Neuronal stem cell (in vitro differentiated cells): ENCODE measurements around the gene GLYR1.

ENCODE experiments used
- DNase-seq: peaks from one replicate; pipeline ENCODE4 v3.0.0-alpha.2; 2013; ENCODE audit warnings: low spot score
- H2AFZ ChIP-seq: one replicate; pipeline ENCODE4 v1.6.1; 2013; ENCODE audit warnings: mild to moderate bottlenecking, low read length, inconsistent platforms
- H2AK5ac ChIP-seq: 2 replicates; pipeline ENCODE4 v1.6.1; 2013; ENCODE audit warnings: low read depth, mild to moderate bottlenecking, inconsistent platforms, low read length, moderate library complexity, mixed read lengths
- H2BK120ac ChIP-seq: 2 replicates; pipeline ENCODE4 v1.6.1; 2013; ENCODE audit warnings: low read depth, mild to moderate bottlenecking, inconsistent platforms, low read length, moderate library complexity, mixed read lengths
- H2BK12ac ChIP-seq: one replicate; pipeline ENCODE4 v1.6.1; 2013; ENCODE audit warnings: low read length, inconsistent platforms
- H2BK15ac ChIP-seq: 2 replicates; pipeline ENCODE4 v1.6.1; 2013; ENCODE audit warnings: mild to moderate bottlenecking, low read length, inconsistent platforms, mixed read lengths
- H2BK5ac ChIP-seq: one replicate; pipeline ENCODE4 v1.6.1; 2013; ENCODE audit warnings: inconsistent platforms, mild to moderate bottlenecking, low read length, moderate library complexity
- H3K14ac ChIP-seq: one replicate; pipeline ENCODE4 v1.6.1; 2013; ENCODE audit warnings: low read length, inconsistent platforms
- H3K18ac ChIP-seq: 2 replicates; pipeline ENCODE4 v1.6.1; 2013; ENCODE audit warnings: low read length, inconsistent platforms
- H3K23ac ChIP-seq: 2 replicates; pipeline ENCODE4 v1.6.1; 2013; ENCODE audit warnings: low read depth, mild to moderate bottlenecking, mixed read lengths, low read length, inconsistent platforms; ENCODE audit not compliant: poor library complexity
- H3K27ac ChIP-seq: replicated peaks from 3 replicates; pipeline ENCODE4 v1.5.1; 2013; ENCODE audit warnings: low read length, inconsistent platforms
- H3K27me3 ChIP-seq, 3 experiments: 2 replicates each; pipeline ENCODE4 v1.6.1; 2013; ENCODE audit warnings: low read length in 3 of 3, mild to moderate bottlenecking in 2 of 3, inconsistent platforms in 1 of 3, low read depth in 1 of 3, mixed read lengths in 1 of 3, moderate library complexity in 1 of 3; ENCODE audit not compliant: control insufficient read depth in 3 of 3, insufficient read depth in 3 of 3
- H3K36me3 ChIP-seq, 2 donors: replicated peaks in 1 of 2; 2 replicates each; pipeline ENCODE4 v1.6.1; 2013; ENCODE audit warnings: low read length in 2 of 2; ENCODE audit not compliant: control insufficient read depth in 2 of 2, insufficient read depth in 2 of 2
- H3K4ac ChIP-seq: 2 replicates; pipeline ENCODE4 v1.6.1; 2013; ENCODE audit warnings: inconsistent platforms, mild to moderate bottlenecking, low read length, moderate library complexity
- H3K4me1 ChIP-seq, 2 donors: 1 replicate in 1 of 2; 2 replicates in 1 of 2; pipeline ENCODE4 v1.6.1; 2013; ENCODE audit warnings: low read length in 2 of 2, low read depth in 1 of 2; ENCODE audit not compliant: control insufficient read depth in 2 of 2, insufficient read depth in 1 of 2
- H3K4me2 ChIP-seq: one replicate; pipeline ENCODE4 v1.6.1; 2013; ENCODE audit warnings: mild to moderate bottlenecking, low read length, inconsistent platforms; ENCODE audit not compliant: insufficient read depth, poor library complexity, severe bottlenecking
- H3K4me3 ChIP-seq, 2 donors: 2 replicates each; pipeline ENCODE4 v1.5.1; 2013; ENCODE audit warnings: low read length in 2 of 2, mild to moderate bottlenecking in 2 of 2, inconsistent platforms in 1 of 2, moderate library complexity in 1 of 2
- H3K79me1 ChIP-seq: one replicate; pipeline ENCODE4 v1.6.1; 2013; ENCODE audit warnings: low read depth, mild to moderate bottlenecking, inconsistent platforms, low read length, moderate library complexity
- H3K9ac ChIP-seq: one replicate; pipeline ENCODE4 v1.6.1; 2013; ENCODE audit warnings: mild to moderate bottlenecking, low read depth, low read length, inconsistent platforms; ENCODE audit not compliant: poor library complexity
- H3K9me3 ChIP-seq, 2 donors: replicated peaks in 1 of 2; 2 replicates each; pipeline versions ENCODE3 to v1.6.1; 2013; ENCODE audit warnings: low read length in 2 of 2, mild to moderate bottlenecking in 2 of 2, inconsistent platforms in 1 of 2, low read depth in 1 of 2, mixed read lengths in 1 of 2, moderate library complexity in 1 of 2; ENCODE audit not compliant: control insufficient read depth in 2 of 2, insufficient read depth in 1 of 2
- H4K8ac ChIP-seq: one replicate; pipeline ENCODE4 v1.6.1; 2013; ENCODE audit warnings: low read depth, mild to moderate bottlenecking, inconsistent platforms, low read length, moderate library complexity
- H4K91ac ChIP-seq: one replicate; pipeline ENCODE4 v1.6.1; 2013; ENCODE audit warnings: low read length, low read depth, mild to moderate bottlenecking, inconsistent platforms; ENCODE audit not compliant: poor library complexity
- WGBS, 2 donors: extraction: QIAGEN DNeasy Blood & Tissue Kit; methylation state at CpG; one replicate each; pipeline ENCODE4 v1.1.7; 2013; ENCODE audit warnings: missing lambda C conversion rate in 2 of 2, mixed read lengths in 1 of 2; ENCODE audit not compliant: insufficient read length in 2 of 2, insufficient replicate concordance in 1 of 2; ENCODE audit errors: extremely low coverage in 2 of 2; 5-methylcytosine and 5-hydroxymethylcytosine counted together

GLYR1 gene

GRCh38 chr16:4832698-4833343 lies 14.3 kb downstream of the GLYR1 start:
- no peak overlapping the region for H2AK5ac ChIP-seq
- H4K91ac ChIP-seq: no peak overlapping the region
- H3K4me3 ChIP-seq: no peak overlapping the region
- no peak overlapping the region for H2BK120ac ChIP-seq
- H3K27ac ChIP-seq: no peak overlapping the region
- no peak overlapping the region for H3K9ac ChIP-seq
- peaks cover 0 to 1% of the 10 kb centered on the region in 2 donors for H3K9me3 ChIP-seq
- no peak overlapping the region for H3K4me2 ChIP-seq
- WGBS, 2 donors: no CpG with 5 or more reads among the region's 6 CpGs
- no peak overlapping the region for H2BK12ac ChIP-seq
- H3K27me3 ChIP-seq: no peaks in the 10 kb centered on the region
- H3K4ac ChIP-seq: no peak overlapping the region
- peaks cover 3% of the 10 kb centered on the region for H3K79me1 ChIP-seq
- H2AFZ ChIP-seq: no peak overlapping the region
- DNase-seq: no peak
- no peak overlapping the region for H2BK15ac ChIP-seq
- no peak overlapping the region for H4K8ac ChIP-seq
- H2BK5ac ChIP-seq: no peak overlapping the region
- no peak overlapping the region for H3K14ac ChIP-seq
- no peaks in the 10 kb centered on the region for H3K4me1 ChIP-seq
- H3K18ac ChIP-seq: no peak overlapping the region
- no peak overlapping the region for H3K23ac ChIP-seq
- peaks cover 49 to 93% of the 10 kb centered on the region in 2 donors for H3K36me3 ChIP-seq

- no peak overlapping the region for H3K9ac ChIP-seq
- H3K79me1 ChIP-seq: peaks cover 3% of the 10 kb centered on the region
- H3K14ac ChIP-seq: no peak overlapping the region
- H2BK15ac ChIP-seq: no peak overlapping the region
- H2BK120ac ChIP-seq: no peak overlapping the region
- H3K9me3 ChIP-seq: peaks cover 0 to 1% of the 10 kb centered on the region in 2 donors
- no peaks in the 10 kb centered on the region for H3K27me3 ChIP-seq
- H4K8ac ChIP-seq: no peak overlapping the region
- no peak overlapping the region for H2BK12ac ChIP-seq
- H3K4me3 ChIP-seq: no peak overlapping the region
- H3K4me1 ChIP-seq: no peaks in the 10 kb centered on the region
- no peak overlapping the region for H3K27ac ChIP-seq
- no peak overlapping the region for H2AK5ac ChIP-seq
- H4K91ac ChIP-seq: no peak overlapping the region
- H3K36me3 ChIP-seq: peaks cover 51 to 94% of the 10 kb centered on the region in 2 donors
- WGBS, 2 donors: no CpG with 5 or more reads among the region's 8 CpGs
- H3K4me2 ChIP-seq: no peak overlapping the region
- H3K23ac ChIP-seq: no peak overlapping the region
- no peak for DNase-seq
- H3K4ac ChIP-seq: no peak overlapping the region
- no peak overlapping the region for H2AFZ ChIP-seq
- no peak overlapping the region for H3K18ac ChIP-seq
- H2BK5ac ChIP-seq: no peak overlapping the region
Observed at GRCh38 chr16:4831616-4832015, 15.5 kb downstream of the GLYR1 start.

GRCh38 chr16:4830408-4830807 lies 16.7 kb downstream of the GLYR1 start:
- DNase-seq: no peak
- Histone ChIP-seq H2BK120ac (no peak overlapping the region), H4K8ac (no peak overlapping the region), H2BK15ac (no peak overlapping the region), H2BK12ac (no peak overlapping the region), H3K36me3 (peaks cover 51 to 93% of the 10 kb centered on the region in 2 donors), H3K4me3 (no peak overlapping the region), H3K9ac (no peak overlapping the region), H2AFZ (no peak overlapping the region), H3K4me2 (no peak overlapping the region), H4K91ac (no peak overlapping the region), H3K4ac (no peak overlapping the region), H3K18ac (no peak overlapping the region), H3K27me3 (no peaks in the 10 kb centered on the region), H2AK5ac (no peak overlapping the region), H2BK5ac (no peak overlapping the region), H3K9me3 (peaks cover 0 to 1% of the 10 kb centered on the region in 2 donors), H3K14ac (no peak overlapping the region), H3K27ac (no peak overlapping the region), H3K79me1 (peaks cover 3% of the 10 kb centered on the region), H3K4me1 (no peaks in the 10 kb centered on the region), H3K23ac (no peak overlapping the region)
- no CpG with 5 or more reads among the region's 7 CpGs for WGBS, 2 donors

GRCh38 chr16:4828567-4829321 lies 18.3 kb downstream of the GLYR1 start:
- Histone ChIP-seq H3K79me1 (no peaks in the 10 kb centered on the region), H2BK15ac (no peak overlapping the region), H3K4ac (no peak overlapping the region), H2AFZ (no peak overlapping the region), H3K14ac (no peak overlapping the region), H4K8ac (no peak overlapping the region), H2BK5ac (no peak overlapping the region), H3K4me1 (no peaks in the 10 kb centered on the region), H3K9me3 (peaks cover 0 to 1% of the 10 kb centered on the region in 2 donors), H2AK5ac (no peak overlapping the region), H3K23ac (no peak overlapping the region), H2BK12ac (no peak overlapping the region), H2BK120ac (no peak overlapping the region), H3K27me3 (no peaks in the 10 kb centered on the region), H3K9ac (no peak overlapping the region), H3K36me3 (peaks cover 58 to 94% of the 10 kb centered on the region in 2 donors), H3K27ac (no peak overlapping the region), H4K91ac (no peak overlapping the region), H3K4me2 (no peak overlapping the region), H3K18ac (no peak overlapping the region), H3K4me3 (no peak overlapping the region)
- no CpG with 5 or more reads among the region's 11 CpGs for WGBS, 2 donors
- DNase-seq: no peak
